Measurements from ENCODE around the gene ITCH. TPM values are rescaled to one million over a fixed set of nuclear protein-coding genes. Genes with fewer than 3 reads are reported as not detected.

Gene ITCH
- total and polyA plus RNA-seq, 2 donors (not counting 3 experiments of a cell fraction or from before 2014, with no cell fraction given), result 6.4 to 57.4 TPM

DNA sequence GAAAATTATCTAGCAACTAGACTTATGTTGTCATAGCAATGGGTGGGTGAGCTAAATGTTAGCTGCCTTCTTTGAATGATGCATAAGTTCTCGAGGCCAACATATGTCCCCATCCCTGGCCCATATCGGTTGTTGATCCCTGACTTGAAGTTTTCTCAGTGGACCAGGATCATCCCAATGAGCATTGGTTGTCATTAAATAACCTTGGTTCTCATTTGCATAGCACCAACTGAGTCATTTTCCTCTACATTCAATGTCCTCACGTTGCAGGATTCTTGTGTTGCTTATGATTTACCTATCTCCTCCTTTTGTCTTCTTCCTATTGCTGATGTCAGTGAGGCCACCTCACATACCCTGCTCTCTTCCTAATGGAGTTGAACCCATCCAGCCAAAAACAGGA, 47.8 kb upstream of the ITCH start:
- intact Hi-C loops (cut with micrococcal nuclease) (no loop called here), dilution Hi-C loops (cut with MboI; ENCODE audit: extremely low pct_ligation_motif_present, low sequenced_read_pairs) (no loop called here)
- no TSS peak for BruUV-seq (replicated peaks)

More for the DNA sequence above, 47.8 kb upstream of the ITCH start:
- Histone ChIP-seq H3K27ac (ENCODE audit: insufficient read depth, low read depth, low read length) (no peak overlapping the region), H3K4me2 (ENCODE audit: insufficient read depth, low read length) (no peak overlapping the region), H3K79me2 (ENCODE audit: control insufficient read depth, insufficient read depth, low read length) (no peaks in the 10 kb centered on the region), H3K9ac (replicated peaks; ENCODE audit: extremely low read depth, insufficient read depth, low read length) (no peak overlapping the region), H3K4me1 (ENCODE audit: control insufficient read depth, extremely low read depth, insufficient read depth, low read length) (peaks cover 9% of the 10 kb centered on the region), H3K9me3 (replicated peaks; ENCODE audit: control insufficient read depth, insufficient read depth, low read length) (no peaks in the 10 kb centered on the region), H4K20me1 (replicated peaks; ENCODE audit: control insufficient read depth, extremely low read depth, insufficient read depth, low read length) (no peaks in the 10 kb centered on the region), H3K4me3 (replicated peaks in 1 of 3; ENCODE audit: insufficient read depth in 1 of 3, low read depth in 1 of 3, low read length in 3 of 3) (no peak overlapping the region), H3K36me3 (ENCODE audit: control insufficient read depth in 2 of 2, extremely low read depth in 1 of 2, insufficient read depth in 2 of 2, low read length in 2 of 2) (no peaks in the 10 kb centered on the region), H2AFZ (ENCODE audit: low read depth, low read length) (no peak overlapping the region), H3K9me1 (replicated peaks; ENCODE audit: control insufficient read depth, extremely low read depth, insufficient read depth, low read length) (no peaks in the 10 kb centered on the region), H3K27me3 (ENCODE audit: control insufficient read depth in 2 of 2, insufficient read depth in 2 of 2, low read length in 2 of 2) (no peaks in the 10 kb centered on the region)
- DNase-seq (ENCODE audit: low read depth, low spot score) (no peak), FAIRE-seq (no peak)
- CTCF ChIA-PET, result interaction anchor here (5.6 kb wide), 1 partner anchor 210 kb away, joined by 107 read pairs; no protein-coding TSS in a partner anchor
- TF ChIP-seq POLR2A (IDR thresholded peaks at IDR 0.05; ENCODE audit: low read depth, low read length) (no peak), GATA2 (IDR thresholded peaks at IDR 0.05; ENCODE audit: insufficient read depth, insufficient read length, low read depth, low read length) (no peak), POLR2AphosphoS5 (IDR thresholded peaks at IDR 0.05; ENCODE audit: insufficient read depth, low read depth, low read length) (no peak), EZH2 (IDR thresholded peaks at IDR 0.05; ENCODE audit: borderline replicate concordance, low read depth, low read length, severe bottlenecking) (no peak), FOS (IDR thresholded peaks at IDR 0.05; ENCODE audit: borderline replicate concordance, insufficient read depth, low read length) (no peak), JUN (IDR thresholded peaks at IDR 0.05; ENCODE audit: borderline replicate concordance, insufficient read depth, insufficient read length, low read depth) (no peak), MYC (IDR thresholded peaks at IDR 0.05; ENCODE audit: low read depth, low read length) (no peak)
- TF ChIP-seq, protein P1, sequence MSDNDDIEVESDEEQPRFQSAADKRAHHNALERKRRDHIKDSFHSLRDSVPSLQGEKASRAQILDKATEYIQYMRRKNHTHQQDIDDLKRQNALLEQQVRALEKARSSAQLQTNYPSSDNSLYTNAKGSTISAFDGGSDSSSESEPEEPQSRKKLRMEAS (IDR thresholded peaks at IDR 0.05; ENCODE audit: insufficient read depth, insufficient read length), result no peak
- TF ChIP-seq, protein P2, sequence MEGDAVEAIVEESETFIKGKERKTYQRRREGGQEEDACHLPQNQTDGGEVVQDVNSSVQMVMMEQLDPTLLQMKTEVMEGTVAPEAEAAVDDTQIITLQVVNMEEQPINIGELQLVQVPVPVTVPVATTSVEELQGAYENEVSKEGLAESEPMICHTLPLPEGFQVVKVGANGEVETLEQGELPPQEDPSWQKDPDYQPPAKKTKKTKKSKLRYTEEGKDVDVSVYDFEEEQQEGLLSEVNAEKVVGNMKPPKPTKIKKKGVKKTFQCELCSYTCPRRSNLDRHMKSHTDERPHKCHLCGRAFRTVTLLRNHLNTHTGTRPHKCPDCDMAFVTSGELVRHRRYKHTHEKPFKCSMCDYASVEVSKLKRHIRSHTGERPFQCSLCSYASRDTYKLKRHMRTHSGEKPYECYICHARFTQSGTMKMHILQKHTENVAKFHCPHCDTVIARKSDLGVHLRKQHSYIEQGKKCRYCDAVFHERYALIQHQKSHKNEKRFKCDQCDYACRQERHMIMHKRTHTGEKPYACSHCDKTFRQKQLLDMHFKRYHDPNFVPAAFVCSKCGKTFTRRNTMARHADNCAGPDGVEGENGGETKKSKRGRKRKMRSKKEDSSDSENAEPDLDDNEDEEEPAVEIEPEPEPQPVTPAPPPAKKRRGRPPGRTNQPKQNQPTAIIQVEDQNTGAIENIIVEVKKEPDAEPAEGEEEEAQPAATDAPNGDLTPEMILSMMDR (IDR thresholded peaks at IDR 0.05; ENCODE audit: extremely low read depth in 1 of 2, insufficient read depth in 1 of 2, low read depth in 1 of 2, low read length in 2 of 2), result no peak
- POLR2A ChIA-PET, result no interaction called here

All from endothelial cell of umbilical vein (primary cell).